ENCODE data around the gene ENOX2. TPM values are rescaled to one million over a fixed set of nuclear protein-coding genes. Genes with fewer than 3 reads are reported as not detected.

ENOX2 gene
- polyA plus RNA-seq, 3 donors: 6.8 to 22.1 (median 14.7) TPM

GRCh38 chrX:130885996-130886395, 17.0 kb downstream of the ENOX2 start:
- Histone ChIP-seq H3K4me3 (replicated peaks in 1 of 3; ENCODE audit: low read depth in 2 of 3, low read length in 3 of 3) (no peak overlapping the region), H3K9me3 (replicated peaks in 1 of 2; ENCODE audit: control insufficient read depth in 1 of 2, insufficient read depth in 1 of 2, low read length in 2 of 2) (no peaks in the 10 kb centered on the region), H3K79me2 (ENCODE audit: insufficient read depth, low read length) (no peaks in the 10 kb centered on the region), H4K20me1 (ENCODE audit: insufficient read depth, low read length) (no peaks in the 10 kb centered on the region), H3K36me3 (replicated peaks in 1 of 2; ENCODE audit: control insufficient read depth in 1 of 2, insufficient read depth in 2 of 2, low read length in 2 of 2) (no peaks in the 10 kb centered on the region), H3K9ac (ENCODE audit: insufficient read depth, low read length, poor library complexity, severe bottlenecking) (no peak overlapping the region), H3K27ac (ENCODE audit: low read depth in 1 of 2, low read length in 2 of 2) (no peak overlapping the region), H3K4me1 (ENCODE audit: control insufficient read depth in 1 of 2, insufficient read depth in 2 of 2, low read length in 2 of 2) (no peaks in the 10 kb centered on the region), H3K4me2 (replicated peaks; ENCODE audit: extremely low read depth, low read length, poor library complexity, severe bottlenecking) (no peak overlapping the region), H2AFZ (ENCODE audit: insufficient read depth, low read depth, low read length, poor library complexity, severe bottlenecking) (no peak overlapping the region), H3K27me3 (ENCODE audit: control insufficient read depth in 2 of 2, insufficient read depth in 2 of 2, low read length in 2 of 2) (no peaks in the 10 kb centered on the region)
- Mint-ChIP-seq H3K27me3 (ENCODE audit: low read depth in 3 of 3) (peaks cover 0 to 3% (median 2%) of the 10 kb centered on the region in 3 donors), H3K9me3 (peaks cover 0 to 2% (median 0%) of the 10 kb centered on the region in 7 donors), H3K4me3 (no peak overlapping the region), H3K36me3 (peaks cover 0 to 9% of the 10 kb centered on the region in 2 donors), H3K27ac (no peak overlapping the region), H3K4me1 (no peaks in the 10 kb centered on the region)
- intact Hi-C loops (cut with micrococcal nuclease): no loop called here
- no peak for TF ChIP-seq CTCF (IDR thresholded peaks at IDR 0.05)
- DNase-seq: no peak
- WGBS (ENCODE audit: insufficient coverage): no CpG with 5 or more reads among the region's 5 CpGs

DNA sequence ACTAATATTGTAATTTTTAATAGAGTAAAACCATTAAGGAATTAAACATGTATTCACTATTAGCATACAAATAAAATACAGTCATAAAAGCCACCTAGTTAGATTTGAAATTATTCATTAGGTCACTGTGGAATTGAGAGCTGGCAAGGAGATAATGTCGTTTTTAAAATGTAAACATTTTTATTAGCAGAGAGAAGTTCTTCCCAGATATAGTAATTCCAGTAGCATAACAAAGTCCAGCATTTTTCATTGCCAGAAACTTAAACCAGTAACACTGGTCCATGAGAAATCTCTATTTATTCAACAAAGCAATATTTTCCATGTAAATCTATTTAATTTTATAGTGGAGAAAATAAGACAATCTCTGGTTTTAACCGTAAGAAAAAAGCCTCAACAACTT, 17.5 kb downstream of the ENOX2 start:
- no peaks in the 10 kb centered on the region for H3K4me1 Mint-ChIP-seq
- Histone ChIP-seq H3K9ac (ENCODE audit: insufficient read depth, low read length, poor library complexity, severe bottlenecking) (no peak overlapping the region), H2AFZ (ENCODE audit: insufficient read depth, low read depth, low read length, poor library complexity, severe bottlenecking) (no peak overlapping the region), H3K4me1 (ENCODE audit: control insufficient read depth in 1 of 2, insufficient read depth in 2 of 2, low read length in 2 of 2) (no peaks in the 10 kb centered on the region), H3K36me3 (replicated peaks in 1 of 2; ENCODE audit: control insufficient read depth in 1 of 2, insufficient read depth in 2 of 2, low read length in 2 of 2) (no peaks in the 10 kb centered on the region), H3K27me3 (ENCODE audit: control insufficient read depth in 2 of 2, insufficient read depth in 2 of 2, low read length in 2 of 2) (no peaks in the 10 kb centered on the region), H4K20me1 (ENCODE audit: insufficient read depth, low read length) (no peaks in the 10 kb centered on the region), H3K79me2 (ENCODE audit: insufficient read depth, low read length) (no peaks in the 10 kb centered on the region), H3K27ac (ENCODE audit: low read depth in 1 of 2, low read length in 2 of 2) (no peak overlapping the region), H3K9me3 (replicated peaks in 1 of 2; ENCODE audit: control insufficient read depth in 1 of 2, insufficient read depth in 1 of 2, low read length in 2 of 2) (no peaks in the 10 kb centered on the region), H3K4me3 (replicated peaks in 1 of 3; ENCODE audit: low read depth in 2 of 3, low read length in 3 of 3) (no peak overlapping the region), H3K4me2 (replicated peaks; ENCODE audit: extremely low read depth, low read length, poor library complexity, severe bottlenecking) (no peak overlapping the region)
- peaks cover 0 to 9% of the 10 kb centered on the region in 2 donors for H3K36me3 Mint-ChIP-seq
- no peak for TF ChIP-seq CTCF (IDR thresholded peaks at IDR 0.05)
- H3K4me3 Mint-ChIP-seq: no peak overlapping the region
- intact Hi-C loops (cut with micrococcal nuclease): no loop called here
- H3K27ac Mint-ChIP-seq: no peak overlapping the region
- no peak for DNase-seq
- no CpG with 5 or more reads among the region's 2 CpGs for WGBS (ENCODE audit: insufficient coverage)
- H3K9me3 Mint-ChIP-seq: peaks cover 0 to 2% (median 0%) of the 10 kb centered on the region in 7 donors
- peaks cover 0 to 3% (median 2%) of the 10 kb centered on the region in 3 donors for H3K27me3 Mint-ChIP-seq (ENCODE audit: low read depth in 3 of 3)

All from CD14-positive monocyte (primary cell).